Activated CD8-positive, alpha-beta memory T cell treated with anti-CD3 and anti-CD28 coated beads for 4 hours (primary cell): ENCODE measurements around the gene PLA2R1.
"Not testable (repeated sequence)": the region's sequence is repeated elsewhere in the genome, so short reads cannot be mapped to it uniquely, and the experiment has no call there.

ENCODE experiments used
- DNase-seq, 2 donors: peaks; one replicate each; pipeline ENCODE4 v3.0.0-alpha.2; 2020; ENCODE audit warnings: low read depth in 2 of 2

The PLA2R1 gene

GRCh38 chr2:160063879-160064612, 1.6 kb upstream of the PLA2R1 start:
- no peak for DNase-seq

DNA sequence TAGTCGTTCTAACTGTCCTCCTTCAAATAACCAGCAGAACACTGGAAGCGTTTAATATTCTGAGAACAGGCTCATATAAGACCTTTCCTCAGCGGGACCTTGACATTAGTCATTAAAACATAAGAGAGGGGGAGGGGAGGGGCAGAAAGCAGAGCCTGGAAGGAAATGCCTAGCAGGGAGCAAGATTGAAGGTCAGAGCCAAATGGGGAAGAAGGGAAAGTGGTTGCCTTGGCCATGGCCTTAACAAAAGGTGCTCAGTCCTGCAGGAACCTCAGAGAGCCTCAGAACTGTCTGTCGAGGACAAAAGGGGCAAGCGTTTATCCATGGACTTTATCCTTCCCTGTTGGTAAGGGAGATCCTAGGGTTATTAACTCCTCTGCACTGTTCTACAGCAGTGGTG, 856 bp upstream of the PLA2R1 start:
- DNase-seq, result no peak

DNA sequence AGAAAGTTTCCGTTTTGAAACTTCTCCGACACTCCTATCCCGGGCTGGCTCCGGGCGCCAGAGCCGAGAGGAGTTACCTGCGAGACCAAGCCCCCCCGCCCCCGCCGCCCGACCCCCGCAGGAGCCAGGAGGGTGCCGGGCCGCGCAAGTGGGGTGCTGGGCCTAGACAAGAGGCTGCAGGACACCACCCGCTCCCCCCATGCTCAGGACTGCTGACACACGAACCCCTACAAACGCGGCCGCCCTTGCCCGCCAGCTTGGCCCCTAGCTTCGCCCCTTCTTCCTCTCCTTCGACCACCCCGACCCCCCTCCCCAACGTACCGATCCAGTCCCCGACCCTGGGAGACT, 497 bp downstream of the PLA2R1 start:
- DNase-seq, result no peak

- DNase-seq, result no peak
These were observed 882 bp downstream of the PLA2R1 start for GRCh38 chr2:160061533-160061932.

DNA sequence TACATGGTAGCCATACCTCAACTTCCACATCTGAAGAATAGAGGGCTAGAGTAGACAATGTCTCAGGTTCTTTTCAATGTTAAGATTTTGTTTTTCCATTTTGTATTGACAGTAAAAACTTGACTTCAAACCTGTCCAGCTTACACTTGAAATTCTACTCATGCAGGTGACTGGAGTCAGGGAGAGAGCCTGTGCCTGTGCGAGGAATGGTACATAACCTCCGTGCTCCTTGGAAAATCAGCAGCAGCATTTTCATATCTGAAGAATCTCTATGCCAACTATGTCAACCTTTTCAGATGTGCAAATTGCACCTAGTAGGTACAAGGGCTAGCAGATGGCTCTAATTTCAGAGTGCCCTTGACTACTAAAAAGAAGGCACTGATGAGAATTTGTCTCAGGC, 2.1 kb downstream of the PLA2R1 start:
- DNase-seq, result no peak

DNA sequence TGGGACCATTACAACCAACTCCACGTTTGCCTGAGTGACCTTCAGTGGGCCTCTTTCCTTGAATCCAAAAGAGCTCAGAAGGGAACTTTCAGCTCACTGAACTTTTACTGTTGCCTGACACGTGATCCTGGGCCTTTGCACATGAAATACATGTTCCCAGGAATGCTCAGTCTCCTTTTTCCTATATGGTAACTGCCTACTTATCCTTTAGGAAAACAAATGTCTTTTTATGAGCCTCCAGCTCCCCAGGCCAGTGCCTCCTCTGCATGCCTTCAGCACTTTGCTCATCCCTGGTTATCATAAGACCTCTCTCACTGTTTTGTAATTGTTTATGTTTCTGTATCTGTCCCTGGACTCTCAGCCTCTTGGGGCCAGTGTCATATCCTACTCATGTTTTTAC, 5.1 kb downstream of the PLA2R1 start:
- no peak for DNase-seq

DNA sequence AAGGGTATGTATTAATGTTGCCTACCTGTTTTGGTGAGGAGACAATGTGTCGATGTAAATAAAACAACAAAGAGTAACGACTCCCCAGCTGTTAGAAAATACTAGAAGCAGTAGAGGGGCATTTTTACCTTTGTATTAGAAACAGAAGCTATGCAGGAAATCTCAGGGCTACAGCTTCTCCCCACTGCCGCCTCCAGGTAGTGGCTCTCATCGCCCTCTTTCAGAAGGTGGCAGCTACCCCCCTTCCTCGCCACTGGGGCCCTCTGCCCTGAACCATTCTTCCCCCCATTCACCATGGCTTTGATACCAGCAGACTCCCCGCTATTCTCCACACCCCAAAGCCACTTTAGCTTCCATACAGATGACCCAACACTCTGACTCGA, 6.7 kb downstream of the PLA2R1 start:
- DNase-seq, result no peak

DNA sequence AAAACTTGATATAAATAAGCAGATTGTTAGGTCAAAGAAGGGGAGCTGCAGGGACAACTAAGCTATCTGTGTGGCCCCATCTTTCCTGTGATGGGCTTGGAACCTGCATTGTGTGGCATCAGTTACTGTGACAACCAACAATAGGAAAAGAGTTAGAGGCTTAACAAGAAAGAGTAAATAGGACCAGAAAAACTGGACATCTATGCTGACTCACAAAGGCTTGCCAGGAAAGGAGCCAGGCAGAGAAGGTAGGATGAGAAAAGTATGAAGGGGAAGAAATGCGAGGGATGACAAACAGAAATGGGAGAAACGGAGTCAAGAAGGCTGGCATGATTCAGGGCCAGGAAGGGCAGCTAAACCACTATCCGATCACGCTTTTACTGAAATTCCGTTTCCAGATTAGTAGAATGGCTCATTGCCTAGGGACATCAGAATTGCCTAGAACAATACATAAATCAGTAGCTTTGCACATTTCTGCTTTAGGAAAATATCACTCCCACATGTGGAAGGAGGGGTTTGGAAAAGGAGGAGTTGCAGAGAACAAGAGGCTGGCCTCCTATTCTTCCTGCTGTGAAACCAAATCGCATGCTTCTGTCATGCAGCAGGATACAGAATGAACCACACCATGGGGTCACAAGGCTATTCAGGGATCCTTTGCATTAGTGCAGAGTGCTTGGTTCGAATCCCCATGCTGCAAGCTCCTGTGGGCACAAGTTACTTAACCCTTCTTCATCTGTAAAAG, 7.3 kb downstream of the PLA2R1 start:
- DNase-seq, result no peak

DNA sequence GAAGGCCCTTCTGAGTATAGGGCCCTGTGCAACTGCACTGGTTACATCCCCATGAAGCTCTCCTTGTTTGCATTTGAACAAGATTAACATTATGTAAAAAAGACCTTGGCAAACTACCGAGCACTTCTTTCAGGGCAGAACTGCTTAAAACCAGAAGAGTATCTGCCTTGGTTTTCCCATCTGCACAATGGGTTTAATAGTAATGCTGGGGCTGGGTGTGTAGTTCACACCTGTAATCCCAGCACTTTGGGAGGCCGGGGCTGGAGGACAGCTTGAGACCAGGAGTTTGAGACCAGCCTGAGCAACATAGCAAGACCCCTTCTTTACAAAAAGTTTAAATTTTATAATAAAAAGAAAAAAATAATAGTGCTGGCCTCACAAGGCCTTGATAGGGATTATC, 8.5 kb downstream of the PLA2R1 start:
- DNase-seq, result no peak

GRCh38 chr2:160052531-160052930, 9.9 kb downstream of the PLA2R1 start:
- DNase-seq, result no peak

GRCh38 chr2:160051371-160051800, 11.0 kb downstream of the PLA2R1 start:
- no peak for DNase-seq

GRCh38 chr2:160050147-160050546, 12.3 kb downstream of the PLA2R1 start:
- DNase-seq, result no peak

DNA sequence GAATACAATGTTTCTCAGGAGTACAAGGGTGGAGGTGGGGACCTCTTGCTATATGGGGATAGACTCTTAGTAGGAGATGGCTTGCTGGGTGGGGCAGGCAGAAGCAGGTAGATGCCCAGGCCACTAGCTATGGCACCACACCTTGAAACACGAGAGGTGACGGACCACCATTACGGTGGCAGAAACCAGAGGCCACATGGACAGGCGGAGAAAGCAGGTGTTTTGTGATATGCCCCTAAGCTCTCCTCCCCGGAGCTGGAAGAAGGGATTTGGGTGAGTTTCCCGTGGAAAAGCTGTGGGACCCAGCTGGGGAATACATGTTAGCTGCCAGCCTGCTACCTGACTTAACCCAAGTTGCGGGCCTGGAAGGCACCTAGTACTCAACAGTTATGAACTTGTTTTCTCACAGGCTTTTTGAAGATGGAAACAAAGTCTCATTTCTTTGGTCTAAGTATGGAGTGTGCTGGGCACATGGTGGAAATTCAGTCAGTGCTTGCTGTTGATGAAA, 16.7 kb downstream of the PLA2R1 start:
- DNase-seq, result no peak

DNA sequence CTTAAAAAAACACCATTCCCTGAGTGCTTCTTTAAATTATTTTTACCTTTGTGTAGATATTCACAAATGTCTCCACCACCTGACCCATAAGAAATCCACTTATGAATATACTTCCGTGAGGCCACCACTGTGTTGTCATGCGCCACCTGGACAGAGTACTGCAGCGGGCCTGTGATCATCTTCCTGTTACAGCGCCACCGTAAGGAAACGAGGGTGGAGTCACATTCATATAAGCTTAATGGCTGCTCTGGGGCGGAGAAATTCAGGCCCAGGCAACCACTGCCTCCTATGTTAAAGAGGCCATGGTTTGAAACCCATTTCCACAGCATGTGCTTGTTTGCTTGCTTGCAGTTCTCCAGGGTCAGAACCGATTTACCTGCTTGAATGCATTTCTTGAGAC, 17.7 kb downstream of the PLA2R1 start:
- no peak for DNase-seq

- DNase-seq, result no peak
These were observed 19.1 kb downstream of the PLA2R1 start for GRCh38 chr2:160043265-160043664.

- DNase-seq, result no peak
These were observed 20.4 kb downstream of the PLA2R1 start for GRCh38 chr2:160042054-160042453.

- no peak for DNase-seq
These were observed 21.3 kb downstream of the PLA2R1 start for GRCh38 chr2:160041091-160041490.

GRCh38 chr2:160039166-160039903, 23.1 kb downstream of the PLA2R1 start:
- DNase-seq, result no peak

GRCh38 chr2:160038662-160039061, 23.8 kb downstream of the PLA2R1 start:
- not testable (repeated sequence) for DNase-seq

GRCh38 chr2:160036736-160037135, 25.7 kb downstream of the PLA2R1 start:
- DNase-seq, result no peak

- no peak for DNase-seq
These were observed 27.3 kb downstream of the PLA2R1 start for GRCh38 chr2:160035125-160035524.

GRCh38 chr2:160034396-160034795, 28.0 kb downstream of the PLA2R1 start:
- DNase-seq, result no peak
